Hepatocyte (in vitro differentiated cells): ENCODE results near the gene LYZL4. TPM values are rescaled to one million over a fixed set of nuclear protein-coding genes. Genes with fewer than 3 reads are reported as not detected.
A peak's percentile ranks its signal among the peaks of the same experiment; 100 is the strongest.

Experiments used
- DNase-seq: peaks from one replicate; pipeline ENCODE4 v3.0.0-alpha.2; 2016; ENCODE audit warnings: low spot score
- H2AFZ ChIP-seq: fragments of 200-600 bp; sonication (generic); 2 replicates; pipeline ENCODE4 v1.6.0; 2016; ENCODE audit warnings: antibody characterized with exemption, mild to moderate bottlenecking
- H3K27ac ChIP-seq: fragments of 200-600 bp; sonication (generic); 2 replicates; pipeline ENCODE4 v1.5.1; 2016; ENCODE audit warnings: mild to moderate bottlenecking
- H3K27me3 ChIP-seq: fragments of 200-600 bp; sonication (generic); 2 replicates; pipeline ENCODE4 v1.6.1; 2016
- H3K36me3 ChIP-seq: fragments of 200-600 bp; sonication (generic); replicated peaks from 2 replicates; pipeline ENCODE4 v1.5.1; 2016; ENCODE audit warnings: low read depth; ENCODE audit not compliant: insufficient read depth
- H3K4me1 ChIP-seq: fragments of 200-600 bp; sonication (generic); 2 replicates; pipeline ENCODE4 v1.5.1; 2016; ENCODE audit warnings: mild to moderate bottlenecking, moderate library complexity; ENCODE audit not compliant: insufficient read depth
- H3K4me2 ChIP-seq: fragments of 200-600 bp; sonication (generic); 2 replicates; pipeline ENCODE4 v1.6.0; 2016
- H3K4me3 ChIP-seq: fragments of 200-600 bp; sonication (generic); 2 replicates; pipeline ENCODE4 v1.5.1; 2016; ENCODE audit warnings: mild to moderate bottlenecking
- H3K79me2 ChIP-seq: fragments of 200-600 bp; sonication (generic); 2 replicates; pipeline ENCODE4 v1.6.0; 2017; ENCODE audit warnings: mild to moderate bottlenecking
- H3K9me2 ChIP-seq: fragments of 200-600 bp; sonication (generic); replicated peaks from 2 replicates; pipeline ENCODE4 v1.6.0; 2017; ENCODE audit warnings: mild to moderate bottlenecking; ENCODE audit not compliant: insufficient read depth
- H3K9me3 ChIP-seq: fragments of 200-600 bp; sonication (generic); 2 replicates; pipeline ENCODE4 v1.5.1; 2016; ENCODE audit warnings: low read depth, mild to moderate bottlenecking
- H4K20me1 ChIP-seq: fragments of 200-600 bp; sonication (generic); 2 replicates; pipeline ENCODE4 v1.6.0; 2016; ENCODE audit warnings: mild to moderate bottlenecking; ENCODE audit not compliant: insufficient read depth, poor library complexity, severe bottlenecking
- EZH2 ChIP-seq: fragments of 200-600 bp; sonication (generic); IDR thresholded peaks from 2 replicates; pipeline ENCODE4 v1.6.1; 2016; ENCODE audit warnings: antibody characterized with exemption, mild to moderate bottlenecking, borderline replicate concordance
- EZH2phosphoT487 ChIP-seq: fragments of 200-600 bp; sonication (generic); IDR thresholded peaks from one replicate; pipeline ENCODE4 v1.6.1; 2018; ENCODE audit warnings: antibody characterized with exemption, mild to moderate bottlenecking, low read depth, moderate library complexity; ENCODE audit not compliant: unreplicated experiment, severe bottlenecking
- WGBS: methylation state at CpG from one replicate; pipeline ENCODE4 v1.1.6; 2016; ENCODE audit warnings: low lambda C conversion rate; ENCODE audit errors: missing lambda C conversion rate; 5-methylcytosine and 5-hydroxymethylcytosine counted together
- polyA plus RNA-seq: library from polyadenylated mRNA; unstranded; fragments of >200 nt; fragmentation: Nextera tagmentation; extraction: Ambion mirVana; gene quantifications from 2 replicates; pipeline ENCODE4 v1.2.1, GENCODE V29; 2016
- total RNA-seq: library from RNA; depleted of rRNA; stranded (reverse); fragments of >200 nt; gene quantifications from 2 replicates; pipeline ENCODE4 v1.2.3, GENCODE V29; 2014
- TF ChIP-seq, protein P1 (sequence below): fragments of 200-600 bp; sonication (generic); IDR thresholded peaks from 2 replicates; pipeline ENCODE4 v1.5.1; 2016; ENCODE audit warnings: antibody characterized with exemption, mild to moderate bottlenecking; ENCODE audit not compliant: poor library complexity

Gene LYZL4
- total and polyA plus RNA-seq, 2 experiments from 2014 or later, result not detected

DNA sequence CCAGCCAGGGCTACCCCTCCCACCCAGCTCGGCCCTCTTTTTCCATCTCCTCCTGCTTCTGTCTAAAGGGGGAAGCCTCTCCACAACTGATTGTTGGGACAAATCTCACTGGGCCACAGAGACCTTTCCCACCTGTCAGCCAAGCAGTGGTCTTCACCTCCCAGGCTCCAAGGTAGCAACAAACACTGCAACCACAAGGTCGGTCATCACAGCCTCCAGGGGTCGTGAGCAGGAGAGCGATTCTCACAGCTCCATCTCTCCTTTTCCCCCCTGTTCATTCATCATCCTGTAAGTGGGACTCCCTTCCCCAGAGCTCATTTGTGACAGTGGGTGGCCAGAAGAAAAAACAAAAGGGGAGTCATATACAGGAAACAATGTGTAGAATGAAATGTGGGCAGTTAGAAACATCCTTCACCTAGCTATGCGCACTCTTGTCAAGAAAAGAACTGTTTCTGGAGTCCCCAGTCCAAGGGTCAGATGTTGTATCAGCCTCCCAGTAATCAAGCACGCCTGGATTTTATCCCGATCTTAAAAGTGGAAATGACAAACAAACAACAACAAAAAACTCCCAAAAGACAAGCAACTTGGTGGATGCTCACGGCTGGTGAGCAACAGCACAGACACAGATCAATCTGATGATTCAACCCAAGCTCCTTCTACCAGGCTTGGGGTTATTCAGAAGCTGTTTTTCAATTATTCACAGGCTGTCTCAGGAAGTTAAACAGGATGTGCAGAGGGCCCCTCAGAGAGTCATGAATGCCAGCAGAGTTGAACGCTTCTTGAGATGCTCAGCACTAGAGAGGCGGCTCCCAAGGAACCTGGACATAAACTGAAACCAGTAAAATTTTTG, 22.4 kb downstream of the LYZL4 start:
- Histone ChIP-seq H3K4me1 (no peaks in the 10 kb centered on the region), H3K79me2 (no peaks in the 10 kb centered on the region), H3K4me3 (no peak overlapping the region), H3K27ac (no peak overlapping the region), H3K9me2 (no peaks in the 10 kb centered on the region), H3K27me3 (peaks cover 19% of the 10 kb centered on the region), H4K20me1 (no peaks in the 10 kb centered on the region), H3K9me3 (no peaks in the 10 kb centered on the region), H2AFZ (no peak overlapping the region), H3K36me3 (no peaks in the 10 kb centered on the region), H3K4me2 (no peak overlapping the region)
- no peak for DNase-seq
- 73% methylated on average over 10 of the region's 10 CpGs for WGBS
- TF ChIP-seq EZH2 (no peak), EZH2phosphoT487 (no peak)
- TF ChIP-seq, protein P1, sequence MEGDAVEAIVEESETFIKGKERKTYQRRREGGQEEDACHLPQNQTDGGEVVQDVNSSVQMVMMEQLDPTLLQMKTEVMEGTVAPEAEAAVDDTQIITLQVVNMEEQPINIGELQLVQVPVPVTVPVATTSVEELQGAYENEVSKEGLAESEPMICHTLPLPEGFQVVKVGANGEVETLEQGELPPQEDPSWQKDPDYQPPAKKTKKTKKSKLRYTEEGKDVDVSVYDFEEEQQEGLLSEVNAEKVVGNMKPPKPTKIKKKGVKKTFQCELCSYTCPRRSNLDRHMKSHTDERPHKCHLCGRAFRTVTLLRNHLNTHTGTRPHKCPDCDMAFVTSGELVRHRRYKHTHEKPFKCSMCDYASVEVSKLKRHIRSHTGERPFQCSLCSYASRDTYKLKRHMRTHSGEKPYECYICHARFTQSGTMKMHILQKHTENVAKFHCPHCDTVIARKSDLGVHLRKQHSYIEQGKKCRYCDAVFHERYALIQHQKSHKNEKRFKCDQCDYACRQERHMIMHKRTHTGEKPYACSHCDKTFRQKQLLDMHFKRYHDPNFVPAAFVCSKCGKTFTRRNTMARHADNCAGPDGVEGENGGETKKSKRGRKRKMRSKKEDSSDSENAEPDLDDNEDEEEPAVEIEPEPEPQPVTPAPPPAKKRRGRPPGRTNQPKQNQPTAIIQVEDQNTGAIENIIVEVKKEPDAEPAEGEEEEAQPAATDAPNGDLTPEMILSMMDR, result no peak

DNA sequence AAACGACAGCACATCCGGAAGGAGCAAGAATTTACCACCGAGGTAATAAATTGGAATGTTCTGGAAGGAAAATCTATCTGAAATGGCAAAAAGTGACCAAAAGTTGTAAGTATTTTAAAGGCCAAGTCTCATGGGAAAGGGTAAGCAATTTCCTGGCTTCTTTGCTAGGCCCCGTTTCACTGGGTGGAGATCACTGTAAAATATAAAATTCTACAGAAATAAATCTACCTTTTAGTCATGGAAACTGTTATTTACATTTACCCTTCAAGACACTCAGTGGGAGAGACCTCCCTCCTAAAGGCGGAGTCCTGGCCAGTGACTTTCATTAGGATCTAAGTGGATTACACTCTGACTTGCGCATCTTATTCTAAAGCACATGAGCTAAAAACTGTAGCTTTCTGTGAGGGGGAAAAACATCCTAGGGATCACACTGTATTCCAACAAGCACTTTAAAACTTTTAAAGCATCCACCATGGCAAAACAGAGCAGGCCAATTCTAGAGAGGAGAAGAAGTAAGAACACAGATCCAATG, 28.8 kb downstream of the LYZL4 start:
- no peaks in the 10 kb centered on the region for H4K20me1 ChIP-seq
- no peaks in the 10 kb centered on the region for H3K9me2 ChIP-seq
- TF ChIP-seq EZH2, result no peak
- no peak overlapping the region for H3K4me3 ChIP-seq
- H3K27me3 ChIP-seq, result peaks cover 19% of the 10 kb centered on the region
- H3K4me1 ChIP-seq, result no peaks in the 10 kb centered on the region
- no peak overlapping the region for H2AFZ ChIP-seq
- no peaks in the 10 kb centered on the region for H3K79me2 ChIP-seq
- no peaks in the 10 kb centered on the region for H3K36me3 ChIP-seq
- no peak for DNase-seq
- no peaks in the 10 kb centered on the region for H3K9me3 ChIP-seq
- no peak overlapping the region for H3K4me2 ChIP-seq
- WGBS, result 85% methylated on average over 6 of the region's 6 CpGs
- H3K27ac ChIP-seq, result no peak overlapping the region

DNA sequence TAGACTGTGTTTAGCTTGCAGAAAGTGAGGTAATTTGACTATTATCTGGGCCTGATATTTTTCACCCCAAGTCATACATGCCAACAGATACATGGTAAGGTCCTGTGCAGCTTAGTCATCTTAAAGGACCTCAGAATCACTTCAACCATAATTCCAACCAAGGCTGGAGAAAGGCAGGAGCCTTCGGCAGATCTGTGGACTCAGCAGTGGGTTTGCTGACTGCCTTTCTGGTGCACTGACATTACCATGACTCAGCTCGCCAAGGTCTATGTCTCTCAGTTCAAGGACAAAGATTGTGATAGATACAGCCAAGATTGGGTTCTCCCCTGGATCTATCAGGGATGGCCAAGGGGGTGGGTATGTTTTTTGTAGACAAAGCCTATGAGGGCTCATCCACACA, 32.7 kb downstream of the LYZL4 start:
- Histone ChIP-seq H3K79me2 (no peaks in the 10 kb centered on the region), H3K4me1 (no peaks in the 10 kb centered on the region), H3K9me3 (no peaks in the 10 kb centered on the region), H2AFZ (no peak overlapping the region), H4K20me1 (no peaks in the 10 kb centered on the region), H3K9me2 (no peaks in the 10 kb centered on the region), H3K36me3 (no peaks in the 10 kb centered on the region), H3K4me3 (no peak overlapping the region), H3K27me3 (peaks cover 5% of the 10 kb centered on the region), H3K27ac (no peak overlapping the region), H3K4me2 (no peak overlapping the region)
- TF ChIP-seq EZH2, result no peak
- TF ChIP-seq, protein P1, result no peak
- 93% methylated on average over 2 of the region's 2 CpGs for WGBS
- no peak for DNase-seq

DNA sequence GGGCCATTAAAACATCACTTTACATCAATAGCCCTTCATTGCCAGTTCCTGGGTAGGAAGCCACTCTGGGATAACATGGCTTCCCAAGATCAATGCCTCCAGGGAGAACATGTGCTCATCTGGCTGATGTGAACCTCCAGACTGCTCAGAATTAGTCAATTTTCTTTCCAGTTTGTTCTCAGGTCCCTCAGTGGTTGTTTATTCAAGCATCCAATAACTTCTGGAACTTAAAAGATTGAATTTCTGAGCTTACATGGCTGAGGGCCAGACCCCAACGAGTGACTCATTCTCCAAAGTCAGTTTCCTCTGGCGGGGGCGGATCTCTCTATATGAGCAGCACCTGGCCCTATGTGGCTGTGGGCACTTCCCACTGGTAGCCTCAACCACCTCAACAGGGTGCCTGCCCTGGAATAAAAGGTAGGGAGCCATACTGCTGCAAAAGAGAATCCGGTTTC, 34.0 kb downstream of the LYZL4 start:
- H3K79me2 ChIP-seq, result no peaks in the 10 kb centered on the region
- H4K20me1 ChIP-seq, result no peaks in the 10 kb centered on the region
- 62% methylated on average over 4 of the region's 4 CpGs for WGBS
- H3K27ac ChIP-seq, result no peak overlapping the region
- no peak for TF ChIP-seq EZH2phosphoT487
- no peaks in the 10 kb centered on the region for H3K9me2 ChIP-seq
- H3K9me3 ChIP-seq, result no peaks in the 10 kb centered on the region
- no peak overlapping the region for H2AFZ ChIP-seq
- H3K36me3 ChIP-seq, result no peaks in the 10 kb centered on the region
- peaks cover 7% of the 10 kb centered on the region for H3K27me3 ChIP-seq
- no peak overlapping the region for H3K4me3 ChIP-seq
- H3K4me1 ChIP-seq, result no peaks in the 10 kb centered on the region
- DNase-seq, result peak; percentile 22
- H3K4me2 ChIP-seq, result no peak overlapping the region
